Adipocyte (in vitro differentiated cells): Measurements from ENCODE around the gene ERFE.

Source experiments
- DNase-seq: peaks from one replicate; pipeline ENCODE4 v3.0.0-alpha.2; 2015; ENCODE audit warnings: low read depth
- H3K27me3 ChIP-seq: replicated peaks from 2 replicates; pipeline ENCODE4 v1.7.0; 2013; ENCODE audit warnings: mild to moderate bottlenecking, low read length, moderate library complexity; ENCODE audit not compliant: control insufficient read depth, insufficient read depth
- H3K36me3 ChIP-seq: 2 replicates; pipeline ENCODE4 v1.7.0; 2013; ENCODE audit warnings: low read length, mild to moderate bottlenecking, moderate library complexity; ENCODE audit not compliant: control insufficient read depth, insufficient read depth, severe bottlenecking
- H3K4me1 ChIP-seq: 2 replicates; pipeline ENCODE4 v1.7.0; 2013; ENCODE audit warnings: mild to moderate bottlenecking, low read length, moderate library complexity; ENCODE audit not compliant: control insufficient read depth, insufficient read depth
- H3K4me3 ChIP-seq: 2 replicates; pipeline ENCODE4 v1.7.0; 2013; ENCODE audit warnings: mild to moderate bottlenecking, low read length, moderate library complexity
- H3K9ac ChIP-seq: 2 replicates; pipeline ENCODE4 v1.7.0; 2013; ENCODE audit warnings: mild to moderate bottlenecking, low read length, moderate library complexity
- H3K9me3 ChIP-seq: 2 replicates; pipeline ENCODE4 v1.7.0; 2013; ENCODE audit warnings: mild to moderate bottlenecking, low read length, moderate library complexity; ENCODE audit not compliant: control insufficient read depth

ERFE gene

DNA sequence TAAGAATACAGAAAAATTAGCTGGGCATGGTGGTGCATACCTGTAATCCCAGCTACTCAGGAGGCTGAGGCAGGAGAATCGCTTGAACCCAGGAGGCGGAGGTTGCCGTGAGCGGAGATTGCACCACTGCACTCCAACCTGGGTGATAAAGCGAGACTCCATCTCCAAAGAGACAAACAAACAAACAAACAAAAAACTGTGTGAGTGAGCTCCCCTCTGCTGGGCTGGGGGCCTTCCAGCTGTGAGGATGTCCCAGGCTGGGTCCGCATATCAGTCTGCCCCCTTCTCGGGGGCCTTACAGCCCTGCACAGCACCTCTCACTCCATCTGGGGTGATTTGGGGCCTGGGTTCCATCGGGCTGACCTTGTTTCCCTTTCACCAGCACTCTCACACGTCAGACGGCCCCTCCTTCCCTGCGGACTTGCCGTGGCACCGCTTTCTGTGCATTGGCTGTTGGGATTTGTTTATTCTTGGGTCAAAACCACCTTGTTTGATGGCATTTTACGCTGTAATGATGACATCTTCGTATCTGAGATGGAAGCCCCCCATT, 23.1 kb upstream of the ERFE start:
- no peak for DNase-seq

DNA sequence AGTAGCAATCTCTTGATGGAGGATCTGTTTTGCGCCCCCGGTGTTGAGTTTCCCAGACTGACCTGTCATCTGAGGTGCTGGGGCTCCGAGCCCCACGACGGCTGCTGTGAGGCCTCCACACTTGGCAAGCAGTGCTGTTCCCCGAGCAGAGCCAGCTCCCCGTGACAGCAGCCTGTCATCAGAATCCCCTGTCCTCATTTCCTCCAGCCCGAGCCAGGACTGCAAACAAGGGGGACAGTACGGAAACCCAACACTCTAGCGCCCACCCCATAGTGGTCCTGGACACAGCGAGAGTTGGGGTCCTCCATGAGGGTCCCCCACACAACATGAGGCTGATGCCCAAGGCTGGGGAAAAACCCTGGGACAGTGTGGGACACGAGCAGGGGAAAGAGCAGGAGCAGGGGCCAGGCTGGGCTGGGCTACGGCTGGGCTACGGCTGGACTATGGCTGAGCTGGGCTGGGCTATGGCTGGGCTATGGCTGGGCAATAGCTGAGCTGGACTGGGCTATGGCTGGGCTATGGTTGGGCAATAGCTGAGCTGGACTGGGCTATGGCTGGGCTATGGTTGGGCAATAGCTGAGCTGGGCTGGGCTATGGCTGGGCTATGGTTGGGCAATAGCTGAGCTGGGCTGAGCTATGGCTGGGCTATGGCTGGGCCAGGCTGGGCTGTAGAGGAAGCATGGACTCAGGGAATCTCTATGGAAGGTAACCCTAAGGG, 21.8 kb upstream of the ERFE start:
- Histone ChIP-seq H3K4me3 (peak overlapping the region; percentile 49), H3K9ac (peak overlapping the region; percentile 71), H3K9me3 (no peaks in the 10 kb centered on the region), H3K27me3 (no peaks in the 10 kb centered on the region), H3K36me3 (no peaks in the 10 kb centered on the region), H3K4me1 (peaks cover 12% of the 10 kb centered on the region)
- peak; percentile 58 for DNase-seq

More for the DNA sequence above, 23.1 kb upstream of the ERFE start:
- H3K27me3 ChIP-seq, result no peaks in the 10 kb centered on the region
- no peak overlapping the region for H3K4me3 ChIP-seq
- no peak overlapping the region for H3K9ac ChIP-seq
- no peaks in the 10 kb centered on the region for H3K9me3 ChIP-seq
- no peaks in the 10 kb centered on the region for H3K36me3 ChIP-seq
- peaks cover 12% of the 10 kb centered on the region for H3K4me1 ChIP-seq

DNA sequence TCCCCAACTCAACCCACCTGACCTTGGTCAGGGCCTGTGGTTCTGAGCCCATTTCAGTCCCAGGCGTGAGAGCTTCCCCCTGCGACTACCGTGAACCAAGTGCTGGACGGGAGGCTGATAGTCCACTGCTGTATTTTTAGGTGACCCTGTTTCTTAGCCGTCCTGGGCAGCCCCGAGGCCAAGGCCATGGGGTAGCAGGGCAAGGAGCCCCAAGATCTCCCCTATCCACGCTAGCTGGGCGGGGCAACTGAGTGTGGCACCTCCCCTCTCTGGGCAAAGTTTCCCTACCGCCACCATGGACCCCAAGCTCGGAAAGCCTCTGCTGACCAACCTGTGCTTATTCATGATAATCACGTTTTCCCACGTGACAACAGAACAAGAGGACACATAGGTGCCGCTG, 20.9 kb upstream of the ERFE start:
- no peaks in the 10 kb centered on the region for H3K36me3 ChIP-seq
- no peak for DNase-seq
- no peak overlapping the region for H3K9ac ChIP-seq
- H3K27me3 ChIP-seq, result no peaks in the 10 kb centered on the region
- H3K4me3 ChIP-seq, result no peak overlapping the region
- peaks cover 12% of the 10 kb centered on the region for H3K4me1 ChIP-seq
- H3K9me3 ChIP-seq, result no peaks in the 10 kb centered on the region

DNA sequence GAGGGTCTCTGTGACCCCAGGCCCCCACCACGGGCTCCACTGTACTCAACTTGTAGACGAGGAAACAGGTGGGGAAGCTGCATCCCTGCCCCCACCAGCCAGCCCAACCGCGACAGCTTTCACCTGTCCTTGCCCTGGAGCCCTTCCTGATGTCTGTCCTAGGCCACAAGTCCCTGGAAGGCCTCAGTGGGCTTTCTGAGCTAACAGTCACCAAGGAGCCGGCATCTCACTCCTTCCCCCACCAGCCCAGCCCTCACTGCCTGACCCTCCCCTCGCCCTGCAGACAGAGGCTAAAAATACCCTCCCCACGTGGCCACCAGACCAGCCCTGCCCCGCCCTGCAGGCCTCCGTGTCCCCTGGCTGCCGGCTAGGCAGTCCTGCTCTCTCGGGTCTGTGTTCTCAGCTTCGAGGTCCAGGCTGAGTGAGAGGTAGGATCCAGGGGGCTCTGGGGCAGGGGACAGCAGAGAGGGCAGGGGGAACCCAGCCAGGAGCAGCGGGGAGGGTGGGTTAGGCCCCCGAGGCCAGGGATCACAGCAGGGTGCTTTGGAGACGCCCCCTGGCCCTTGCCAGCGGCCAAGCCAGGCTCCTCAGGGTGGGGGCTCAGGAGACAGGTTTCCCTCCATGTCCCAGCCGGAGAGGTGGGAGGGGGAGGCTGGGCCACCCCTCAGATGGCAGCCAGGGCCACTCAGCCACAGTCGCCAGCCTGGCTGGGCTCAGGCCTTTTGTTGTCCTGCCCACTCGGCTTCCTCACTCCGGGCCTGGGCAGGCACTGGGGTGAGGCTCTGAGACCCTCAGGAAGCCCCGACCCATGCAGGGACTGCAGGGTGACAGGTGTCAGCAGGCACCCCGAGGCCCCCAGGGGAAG, 20.2 kb upstream of the ERFE start, which contains the start of gene KLHL30:
Gene KLHL30 (plus strand): TSS at position 338 of the 865 bp plus-strand sequence. CDS start 2,087 bp downstream, outside the sequence.
- Histone ChIP-seq H3K27me3 (no peaks in the 10 kb centered on the region), H3K4me1 (peaks cover 16% of the 10 kb centered on the region), H3K9me3 (no peaks in the 10 kb centered on the region), H3K9ac (no peak within 1 kb of the TSS), H3K4me3 (no peak within 1 kb of the TSS), H3K36me3 (no peaks in the 10 kb centered on the region)
- DNase-seq, result no peak

DNA sequence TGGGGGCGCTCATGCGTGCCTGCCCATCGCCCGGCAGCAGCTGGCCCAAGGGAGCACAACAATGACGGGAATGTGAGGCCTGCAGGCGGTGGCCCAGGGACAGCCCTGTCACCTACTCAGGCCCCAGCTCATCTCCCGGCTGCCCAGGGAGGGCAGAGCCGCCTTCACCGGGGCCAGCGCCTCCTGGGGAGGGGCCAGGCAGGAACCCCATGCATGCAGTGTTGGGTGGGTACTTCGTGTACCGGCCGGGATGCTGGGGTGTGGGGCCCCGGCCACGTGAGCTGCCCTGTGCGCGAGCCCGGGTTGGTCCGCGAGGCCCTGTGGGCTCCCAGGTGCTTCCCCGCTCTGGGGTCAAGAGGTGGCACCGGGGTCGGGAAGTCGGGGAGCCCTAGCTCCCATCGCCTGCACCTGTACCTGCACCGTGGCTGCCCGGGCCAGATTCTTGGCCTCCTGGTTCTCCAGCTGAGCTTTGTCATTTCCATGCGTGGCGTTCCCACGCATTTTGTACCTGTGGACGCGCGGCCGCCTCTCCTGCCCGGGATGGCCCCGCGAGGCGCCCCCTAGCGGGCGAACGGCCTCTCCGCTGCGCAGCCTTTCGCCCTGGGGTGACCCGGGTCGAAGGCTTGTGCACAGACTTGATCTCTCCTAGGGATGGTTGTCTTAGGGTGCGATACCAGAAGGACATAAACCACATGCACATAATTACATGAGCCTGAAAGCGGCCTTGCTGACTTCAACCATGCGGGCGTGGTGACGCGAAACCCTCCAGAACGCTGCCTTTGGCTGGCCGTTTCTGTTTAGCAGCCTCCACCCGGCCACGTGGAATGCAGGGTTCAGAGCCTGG, 19.4 kb upstream of the ERFE start:
- H3K27me3 ChIP-seq, result no peaks in the 10 kb centered on the region
- no peak for DNase-seq
- H3K36me3 ChIP-seq, result no peaks in the 10 kb centered on the region
- H3K4me1 ChIP-seq, result peaks cover 21% of the 10 kb centered on the region
- no peak overlapping the region for H3K4me3 ChIP-seq
- no peak overlapping the region for H3K9ac ChIP-seq
- H3K9me3 ChIP-seq, result no peaks in the 10 kb centered on the region

DNA sequence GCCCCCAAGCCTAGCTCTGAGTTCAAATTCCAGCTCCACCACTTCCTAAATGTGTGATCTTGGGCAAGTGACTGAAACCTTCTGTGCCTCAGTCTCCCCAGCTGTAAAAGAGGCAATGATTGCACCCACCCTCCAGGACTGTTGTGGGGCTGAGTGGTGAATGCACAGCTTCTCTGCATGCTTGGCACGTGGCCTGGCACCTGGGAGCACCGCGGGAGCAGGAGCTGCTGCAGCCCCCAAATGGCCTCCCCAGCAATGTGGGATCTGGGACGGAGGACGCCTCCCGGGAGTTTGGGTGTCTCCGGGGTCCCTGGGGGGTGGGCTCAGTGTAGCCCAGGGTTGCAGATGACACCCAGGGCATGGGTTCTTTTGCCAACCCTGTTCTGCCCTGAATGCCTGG, 18.7 kb upstream of the ERFE start:
- no peak overlapping the region for H3K4me3 ChIP-seq
- no peaks in the 10 kb centered on the region for H3K27me3 ChIP-seq

DNA sequence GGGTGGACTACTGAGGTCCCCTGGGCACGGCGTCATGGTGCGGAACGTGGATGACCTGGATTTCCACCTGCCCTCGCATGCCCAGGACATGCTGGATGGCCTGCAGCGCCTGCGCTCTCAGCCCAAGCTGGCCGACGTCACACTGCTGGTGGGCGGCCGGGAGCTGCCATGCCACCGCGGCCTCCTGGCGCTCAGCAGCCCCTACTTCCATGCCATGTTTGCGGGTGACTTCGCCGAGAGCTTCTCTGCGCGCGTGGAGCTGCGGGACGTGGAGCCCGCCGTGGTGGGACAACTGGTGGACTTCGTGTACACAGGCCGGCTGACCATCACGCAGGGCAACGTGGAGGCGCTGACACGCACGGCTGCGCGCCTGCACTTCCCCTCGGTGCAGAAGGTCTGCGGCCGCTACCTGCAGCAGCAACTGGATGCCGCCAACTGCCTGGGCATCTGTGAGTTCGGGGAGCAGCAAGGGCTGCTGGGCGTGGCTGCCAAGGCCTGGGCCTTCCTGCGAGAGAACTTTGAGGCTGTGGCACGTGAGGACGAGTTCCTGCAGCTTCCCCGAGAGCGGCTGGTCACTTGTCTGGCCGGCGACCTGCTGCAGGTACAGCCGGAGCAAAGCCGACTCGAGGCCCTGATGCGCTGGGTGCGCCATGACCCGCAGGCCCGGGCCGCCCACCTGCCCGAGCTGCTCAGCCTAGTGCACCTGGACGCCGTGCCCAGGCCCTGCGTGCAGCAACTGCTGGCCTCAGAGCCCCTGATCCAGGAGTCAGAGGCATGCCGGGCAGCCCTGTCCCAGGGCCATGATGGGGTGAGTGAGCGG, 17.8 kb upstream of the ERFE start:
- DNase-seq, result no peak
- no peak overlapping the region for H3K9ac ChIP-seq
- no peaks in the 10 kb centered on the region for H3K27me3 ChIP-seq
- no peaks in the 10 kb centered on the region for H3K36me3 ChIP-seq
- no peaks in the 10 kb centered on the region for H3K9me3 ChIP-seq
- no peak overlapping the region for H3K4me3 ChIP-seq
- peaks cover 21% of the 10 kb centered on the region for H3K4me1 ChIP-seq

More for the DNA sequence above, 18.7 kb upstream of the ERFE start:
- no peaks in the 10 kb centered on the region for H3K36me3 ChIP-seq
- H3K4me1 ChIP-seq, result peaks cover 21% of the 10 kb centered on the region
- no peaks in the 10 kb centered on the region for H3K9me3 ChIP-seq
- no peak for DNase-seq
- H3K9ac ChIP-seq, result no peak overlapping the region

DNA sequence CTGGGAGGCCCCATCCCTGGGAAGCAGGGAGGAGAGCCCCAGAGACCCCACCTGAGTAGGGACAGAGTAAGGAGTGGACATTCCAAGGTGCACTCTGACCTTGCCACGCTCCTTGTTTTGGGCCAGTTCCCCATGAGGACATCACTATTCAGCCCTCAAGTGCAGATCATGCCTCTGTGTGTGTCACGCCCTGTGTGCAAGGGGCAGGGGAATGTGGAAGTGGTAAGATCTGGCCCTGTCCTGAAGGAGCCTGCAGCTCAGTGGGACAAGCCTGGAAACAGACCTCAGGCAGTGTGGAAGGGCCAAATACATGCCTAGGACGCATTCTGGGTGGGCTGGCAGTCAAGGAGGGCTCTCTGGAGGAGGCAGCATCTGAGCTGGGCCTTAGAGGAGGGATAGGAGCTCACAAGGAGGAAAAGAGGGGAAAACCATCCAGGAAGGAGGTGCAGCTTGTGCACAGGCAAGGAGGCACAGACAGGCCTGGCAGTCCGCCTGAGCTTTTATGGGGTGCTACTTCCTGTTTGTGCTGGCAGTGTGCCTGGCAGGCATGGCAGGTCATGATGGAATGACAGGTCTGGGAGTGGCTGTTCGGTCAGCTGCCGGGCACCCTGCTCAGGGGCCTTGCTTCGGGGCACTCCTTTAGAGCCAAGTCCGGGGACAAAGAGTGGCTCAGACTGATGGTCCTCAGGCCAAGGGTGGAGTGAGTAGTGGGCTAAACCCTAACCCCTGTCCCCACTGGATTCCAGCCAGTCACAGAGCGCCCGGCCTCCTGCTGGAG, 17.0 kb upstream of the ERFE start:
- DNase-seq, result no peak
- Histone ChIP-seq H3K9me3 (no peaks in the 10 kb centered on the region), H3K27me3 (no peaks in the 10 kb centered on the region), H3K36me3 (no peaks in the 10 kb centered on the region), H3K4me3 (no peak overlapping the region), H3K4me1 (peaks cover 18% of the 10 kb centered on the region), H3K9ac (no peak overlapping the region)

DNA sequence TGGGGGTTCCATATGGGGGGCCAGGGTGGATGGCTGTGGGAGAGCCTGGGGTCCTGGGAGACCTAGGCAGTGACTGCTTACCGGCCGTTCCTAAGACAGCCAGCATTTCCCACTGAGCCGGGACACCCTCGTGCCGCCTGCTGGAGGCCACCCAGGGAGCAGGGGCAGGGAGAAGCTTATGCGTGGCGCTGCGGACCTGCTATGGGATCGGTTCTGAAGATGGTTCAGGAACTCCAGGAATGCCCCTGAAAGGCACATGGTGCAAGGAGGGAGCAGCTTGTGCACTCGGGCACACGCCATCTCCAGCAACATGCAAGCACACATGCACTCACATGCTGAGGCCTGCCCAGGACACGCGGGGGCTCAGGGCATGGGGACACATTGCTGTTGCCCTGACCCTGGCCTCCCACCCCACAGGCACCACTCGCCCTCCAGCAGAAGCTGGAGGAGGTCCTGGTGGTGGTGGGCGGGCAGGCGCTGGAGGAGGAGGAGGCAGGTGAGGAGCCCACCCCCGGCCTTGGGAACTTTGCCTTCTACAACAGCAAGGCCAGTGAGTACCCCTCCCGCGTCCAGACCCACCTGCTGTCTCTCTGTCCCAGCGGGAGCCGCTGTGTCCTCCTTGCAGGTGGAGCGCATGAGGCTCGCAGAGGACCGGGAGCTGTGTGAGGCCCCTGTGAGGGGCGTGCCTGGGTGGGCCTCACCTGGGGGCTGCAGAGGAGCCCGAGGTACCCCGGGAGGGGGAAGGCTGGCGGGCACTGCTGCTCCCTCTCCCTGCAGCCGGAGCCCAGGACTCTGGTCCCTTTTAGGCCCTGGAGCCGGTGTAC, 16.2 kb upstream of the ERFE start:
- peaks cover 12% of the 10 kb centered on the region for H3K4me1 ChIP-seq
- H3K27me3 ChIP-seq, result no peaks in the 10 kb centered on the region

More for the DNA sequence above, 16.2 kb upstream of the ERFE start:
- Histone ChIP-seq H3K36me3 (no peaks in the 10 kb centered on the region), H3K4me3 (no peak overlapping the region), H3K9ac (no peak overlapping the region), H3K9me3 (no peaks in the 10 kb centered on the region)
- no peak for DNase-seq
